Pons (tissue), 1 donor: Measurements from ENCODE around the gene RAB3A.
A peak's percentile ranks its signal among the peaks of the same experiment; 100 is the strongest.
"Not testable (repeated sequence)": the region's sequence is repeated elsewhere in the genome, so short reads cannot be mapped to it uniquely, and the experiment has no call there.

Source experiments
- DNase-seq: peaks from one replicate; pipeline ENCODE4 v3.0.0-alpha.2; 2016; ENCODE audit warnings: low spot score

RAB3A gene

GRCh38 chr19:18223860-18224524, 20.1 kb upstream of the RAB3A start:
- DNase-seq: peak; percentile 29

DNA sequence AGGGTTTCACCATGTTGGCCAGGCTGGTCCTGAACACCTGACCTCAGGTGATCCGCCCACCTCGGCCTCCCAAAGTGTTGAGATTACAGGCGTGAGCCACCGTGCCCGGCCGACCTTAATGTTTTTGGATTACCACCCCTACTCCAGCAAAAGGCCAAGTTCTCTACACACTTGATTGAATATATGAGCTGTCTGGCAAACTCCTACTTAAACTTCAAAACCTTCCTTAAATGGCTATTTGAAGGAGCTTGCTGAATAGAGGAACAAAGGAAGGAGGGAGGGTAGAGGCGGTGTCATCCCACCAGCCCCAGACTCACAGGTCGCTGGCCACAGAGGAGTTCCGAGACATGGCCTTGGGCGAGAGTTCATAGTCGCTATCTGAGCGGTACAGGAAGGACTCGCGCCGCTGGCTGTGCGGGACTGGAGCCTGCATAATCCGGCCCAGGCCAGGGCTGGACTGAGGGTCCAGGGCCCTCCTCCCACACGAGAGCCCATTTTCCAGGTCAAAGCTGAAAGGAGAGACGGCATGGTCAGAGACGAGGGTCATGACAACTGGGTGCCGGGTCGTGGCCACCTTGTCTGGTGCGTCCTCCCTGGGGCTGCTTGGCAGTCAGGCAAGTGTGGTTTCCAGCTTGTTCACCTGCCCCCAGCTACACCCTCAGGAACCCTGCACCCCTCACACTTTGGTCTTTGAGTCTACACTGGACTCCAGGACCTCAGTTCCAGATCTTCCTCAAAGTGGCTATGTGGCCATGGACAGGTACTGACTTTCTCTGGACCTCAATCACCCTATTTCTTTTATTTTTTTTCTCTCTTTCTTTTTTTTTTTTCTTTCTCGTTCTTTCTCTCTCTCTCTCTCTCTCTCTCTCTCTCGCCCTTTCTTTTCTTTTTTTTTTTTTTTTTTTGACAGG, 18.2 kb upstream of the RAB3A start:
- no peak for DNase-seq

DNA sequence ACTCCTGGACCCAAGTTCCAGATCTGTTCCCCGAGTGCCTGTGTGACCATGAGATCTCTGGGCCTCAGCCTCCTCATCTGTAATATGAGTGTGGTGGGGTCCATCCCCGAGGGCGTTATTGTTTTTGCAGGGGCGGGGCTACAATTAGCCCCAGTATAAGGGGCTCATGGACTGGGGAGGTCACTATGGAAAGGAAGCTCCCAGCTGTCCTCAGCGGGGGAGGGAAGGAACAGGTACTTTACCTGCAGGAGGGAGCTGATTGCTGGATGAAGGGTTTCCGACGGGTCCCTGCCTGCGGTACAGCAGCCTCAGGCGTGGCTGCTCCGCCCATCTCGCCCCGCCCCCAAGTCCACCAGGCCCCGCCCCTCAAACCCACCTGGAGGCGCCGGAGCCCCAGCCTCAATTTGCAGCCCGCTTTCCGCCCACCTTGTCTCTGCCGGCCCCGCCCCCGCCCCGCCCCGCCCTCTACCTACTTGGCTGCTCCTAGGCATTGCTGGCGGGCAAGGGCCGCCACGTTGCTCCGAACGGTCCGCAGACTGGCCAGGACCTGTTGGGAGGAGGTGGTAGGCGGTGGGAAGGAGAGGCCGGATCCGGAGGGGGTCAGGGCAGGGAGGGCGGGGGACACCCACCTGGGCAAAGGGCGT, 16.9 kb upstream of the RAB3A start:
- no peak for DNase-seq

- DNase-seq: no peak
These were observed 16.2 kb upstream of the RAB3A start for GRCh38 chr19:18219911-18220631.

- no peak for DNase-seq
These were observed 14.8 kb upstream of the RAB3A start for GRCh38 chr19:18218600-18218999.

DNA sequence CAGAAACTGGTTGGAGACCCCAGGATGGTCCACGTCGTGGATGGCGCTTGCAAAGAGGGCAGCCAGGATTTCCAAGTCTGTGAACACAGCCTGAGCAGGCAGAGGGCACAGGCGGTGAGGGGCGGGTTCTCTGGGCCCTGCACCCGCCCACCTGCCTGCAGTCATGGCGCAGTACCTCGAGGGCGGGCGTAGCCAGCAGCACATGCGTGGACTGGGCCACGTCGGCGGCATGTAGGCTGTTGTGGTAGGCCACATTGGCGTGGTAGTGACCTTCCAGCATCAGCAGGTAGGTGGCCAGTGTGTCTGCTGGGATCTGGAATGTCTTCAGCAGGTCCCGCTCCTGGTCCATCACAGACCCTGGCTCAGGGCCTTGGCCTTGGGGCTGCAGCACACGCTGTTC, 14.3 kb upstream of the RAB3A start:
- DNase-seq: no peak

GRCh38 chr19:18216789-18217188, 12.9 kb upstream of the RAB3A start:
- no peak for DNase-seq

DNA sequence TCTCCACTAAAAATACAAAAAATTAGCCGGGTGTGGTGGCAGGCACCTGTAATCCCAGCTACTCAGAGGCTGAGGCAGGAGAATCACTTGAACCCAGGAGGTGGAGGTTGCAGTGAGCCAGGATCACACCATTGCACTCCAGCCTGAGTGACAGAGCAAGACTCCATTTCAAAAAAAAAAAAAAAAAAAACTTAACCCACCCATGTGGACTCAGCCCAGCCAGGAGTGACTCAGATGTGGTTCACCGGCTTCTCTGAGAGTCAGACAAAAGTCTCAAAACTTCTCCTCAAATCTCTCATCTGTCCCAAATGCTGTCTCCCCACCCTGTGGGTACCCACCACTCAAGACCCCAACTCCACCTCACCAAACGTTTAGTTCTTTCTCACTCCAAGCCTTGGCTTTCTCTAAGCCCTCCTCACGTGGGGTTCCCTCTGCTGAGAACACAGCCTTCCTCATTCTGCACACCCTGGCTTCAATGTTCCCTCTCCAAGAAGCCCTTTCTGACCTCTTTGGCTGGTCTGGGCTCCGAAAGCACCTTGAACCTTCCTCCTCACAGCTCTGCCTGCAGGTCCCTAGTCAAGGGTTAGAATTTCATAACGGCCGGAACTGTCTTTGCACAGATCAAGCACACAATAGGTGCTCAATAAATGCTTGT, 11.1 kb upstream of the RAB3A start:
- no peak for DNase-seq

DNA sequence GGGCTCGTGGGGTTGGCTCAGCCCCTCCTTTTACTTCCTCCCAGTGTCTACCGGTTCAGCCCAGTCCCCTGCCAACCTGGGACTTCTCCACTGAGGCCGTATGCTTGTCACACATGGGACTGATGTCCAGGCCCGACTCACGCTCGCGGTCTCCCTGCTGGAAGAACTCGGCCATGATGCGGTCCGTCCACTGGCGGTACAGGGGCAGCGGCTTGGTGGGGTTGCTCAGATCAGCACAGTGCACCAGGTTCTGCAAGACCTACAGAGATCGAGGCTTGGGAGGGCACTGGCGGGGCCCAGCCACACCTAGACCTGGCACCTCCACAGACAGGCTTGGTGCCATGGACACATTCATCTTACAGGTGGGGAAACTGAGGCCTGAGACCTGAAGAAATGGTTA, 7.8 kb upstream of the RAB3A start:
- no peak for DNase-seq

- not testable (repeated sequence) for DNase-seq
These were observed 6.1 kb upstream of the RAB3A start for GRCh38 chr19:18209912-18210311.

- DNase-seq: no peak
These were observed 4.5 kb upstream of the RAB3A start for GRCh38 chr19:18208098-18208951.

DNA sequence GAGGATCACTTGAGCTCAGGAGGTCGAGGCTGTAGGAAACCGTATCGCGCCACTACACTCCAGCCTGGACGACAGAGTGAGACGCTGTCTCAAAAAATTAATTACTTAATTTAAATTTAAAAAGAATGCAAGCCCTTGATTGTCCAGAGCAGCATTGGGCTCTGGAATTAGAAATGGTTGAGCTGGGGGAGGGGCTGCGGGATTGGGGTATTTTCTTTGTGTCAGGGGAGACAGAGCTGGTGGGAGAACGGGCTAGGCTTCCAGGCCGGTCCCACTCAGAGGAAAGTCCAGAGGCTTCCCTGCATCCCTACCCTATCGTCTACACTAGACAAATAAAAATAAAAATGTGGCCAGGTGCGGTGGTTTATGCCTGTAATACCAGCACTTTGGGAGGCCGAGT, 2.2 kb upstream of the RAB3A start:
- DNase-seq: no peak

- DNase-seq: peak; percentile 78
These were observed 1.5 kb upstream of the RAB3A start for GRCh38 chr19:18205200-18205892.

- DNase-seq: no peak
These were observed 755 bp upstream of the RAB3A start for GRCh38 chr19:18204394-18205199.

- DNase-seq: peak; percentile 51
These were observed 407 bp downstream of the RAB3A start for GRCh38 chr19:18203408-18203862.

DNA sequence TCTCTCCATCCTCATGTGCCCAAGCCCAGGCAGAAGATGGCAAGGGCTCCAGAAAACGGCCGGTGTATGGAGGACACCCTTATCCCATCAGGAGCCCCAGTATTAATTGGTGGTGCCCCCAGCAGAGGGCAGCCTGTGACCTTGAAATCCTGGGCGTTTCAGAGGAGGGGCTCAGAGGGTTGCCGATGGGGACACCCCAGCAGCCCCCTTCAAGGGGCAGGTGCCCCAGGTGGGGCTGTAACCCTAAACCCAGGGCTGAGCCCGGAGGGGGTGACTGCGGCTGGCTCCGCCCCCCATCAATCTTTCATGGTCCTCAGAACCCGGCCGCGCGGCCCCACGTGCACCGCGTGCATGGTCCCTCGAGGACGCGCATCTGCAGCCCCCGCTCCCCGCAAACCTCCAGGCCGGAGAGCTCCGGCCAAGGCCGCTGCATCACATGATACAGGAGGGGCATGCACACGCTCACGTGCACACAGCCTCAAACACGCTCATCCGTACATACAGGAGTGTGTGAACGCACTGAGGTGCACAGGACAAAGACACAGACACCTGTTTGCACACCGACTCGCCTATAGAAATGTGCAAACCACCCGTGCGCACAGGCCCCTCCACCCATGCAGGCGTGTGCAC, 949 bp downstream of the RAB3A start:
- DNase-seq: peak; percentile 48

DNA sequence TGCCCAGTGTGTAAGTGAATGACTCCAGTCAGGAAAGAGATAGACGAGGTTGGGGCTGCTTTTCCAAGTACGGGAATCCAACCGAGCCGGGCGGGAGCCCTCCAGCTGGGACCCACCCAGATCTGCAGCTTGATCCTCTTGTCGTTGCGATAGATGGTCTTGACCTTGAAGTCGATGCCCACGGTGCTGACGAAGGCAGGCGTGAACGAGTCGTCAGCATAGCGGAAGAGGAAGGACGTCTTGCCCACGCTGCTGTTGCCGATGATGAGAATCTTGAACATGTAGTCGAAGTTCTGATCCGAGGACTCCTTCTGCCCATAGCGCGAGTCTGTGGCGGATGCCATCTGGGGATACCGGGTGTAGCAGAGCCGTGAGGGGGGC, 1.5 kb downstream of the RAB3A start:
- DNase-seq: no peak

DNA sequence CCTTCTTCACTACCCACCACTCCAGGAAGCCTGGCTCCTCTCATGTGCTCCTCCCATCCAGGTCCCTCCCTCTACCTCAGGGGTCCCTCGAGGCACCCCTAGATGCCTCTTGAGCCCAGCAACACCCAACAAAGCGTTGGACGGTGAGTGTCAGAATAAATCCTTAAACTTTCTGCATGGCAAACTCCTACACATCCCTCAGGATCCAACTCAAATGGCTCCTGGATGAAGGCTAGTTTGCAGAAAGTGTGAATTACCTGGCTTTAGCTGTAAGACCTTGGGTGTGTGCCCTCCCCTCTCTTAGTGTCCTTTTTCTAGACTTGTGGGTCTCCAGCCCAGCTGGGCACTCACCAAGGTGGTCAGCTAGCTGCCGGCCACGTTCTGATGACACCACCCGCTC, 5.5 kb downstream of the RAB3A start:
- no peak for DNase-seq

- DNase-seq: no peak
These were observed 5.9 kb downstream of the RAB3A start for GRCh38 chr19:18197941-18198340.
